ENCODE measurements around the gene JKAMP. TPM values are rescaled to one million over a fixed set of nuclear protein-coding genes. Genes with fewer than 3 reads are reported as not detected.

The JKAMP gene
- total and polyA plus RNA-seq, 8 donors: 11.7 to 120 (median 42.9) TPM

- TF ChIP-seq POLR2AphosphoS5 (IDR thresholded peaks at IDR 0.05): peak in 1 of 3 donors; percentile 25
- no peak for TF ChIP-seq POLR2A (IDR thresholded peaks at IDR 0.05)
- 40 to 65% (median 50%) methylated on average over 2 of the region's 2 CpGs for WGBS, 5 donors
- Histone ChIP-seq H3K27me3 (no peaks in the 10 kb centered on the region), H3K27ac (no peak overlapping the region), H3K4me1 (no peaks in the 10 kb centered on the region), H3K4me3 (no peak overlapping the region), H3K36me3 (peaks cover 0 to 11% (median 9%) of the 10 kb centered on the region in 4 donors), H3K9me3 (no peaks in the 10 kb centered on the region)
- intact Hi-C loops (cut with DNase I; ENCODE audit: low total_unique reads): no loop called here
- DNase-seq: no peak
Measured at GRCh38 chr14:59454139-59454538, 30.2 kb upstream of the JKAMP start.

DNA sequence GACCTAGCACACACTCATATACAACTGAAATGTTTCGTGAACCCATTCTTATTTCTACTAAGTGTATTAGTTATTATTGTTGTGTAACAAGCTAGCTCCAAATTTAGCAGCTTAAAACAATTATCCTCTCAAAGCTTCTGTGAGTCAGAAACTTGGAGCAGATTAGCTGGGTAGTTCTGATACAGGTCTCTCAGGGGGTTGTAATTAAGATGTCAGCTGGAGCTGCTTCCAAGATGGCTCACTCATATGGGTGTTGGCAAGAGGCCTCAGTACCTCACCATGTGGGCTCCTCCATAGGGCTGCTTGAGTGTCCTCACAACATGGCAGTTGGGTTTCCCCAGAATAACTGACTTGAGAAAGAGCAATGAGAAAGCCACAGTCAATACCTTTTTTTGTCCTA lies 28.9 kb upstream of the JKAMP start:
- 92 to 97% (median 96%) methylated on average over 1 of the region's 1 CpG for WGBS, 5 donors
- no peaks in the 10 kb centered on the region for H3K9me3 ChIP-seq
- DNase-seq: no peak
- no peaks in the 10 kb centered on the region for H3K27me3 ChIP-seq
- no peaks in the 10 kb centered on the region for H3K4me1 ChIP-seq
- TF ChIP-seq POLR2A (IDR thresholded peaks at IDR 0.05) (no peak), EP300 (IDR thresholded peaks at IDR 0.05) (no peak), POLR2AphosphoS5 (IDR thresholded peaks at IDR 0.05) (no peak), CTCF (IDR thresholded peaks at IDR 0.05) (no peak)
- intact Hi-C loops (cut with DNase I; ENCODE audit: low total_unique reads): no loop called here
- no peak overlapping the region for H3K4me3 ChIP-seq
- no peak overlapping the region for H3K27ac ChIP-seq
- peaks cover 0 to 11% (median 9%) of the 10 kb centered on the region in 4 donors for H3K36me3 ChIP-seq

GRCh38 chr14:59458486-59458885 lies 25.8 kb upstream of the JKAMP start:
- H3K27me3 ChIP-seq: no peaks in the 10 kb centered on the region
- no peak overlapping the region for H3K4me3 ChIP-seq
- no peak for DNase-seq
- 93 to 100% (median 95%) methylated on average over 2 of the region's 2 CpGs for WGBS, 5 donors
- no peak overlapping the region for H3K27ac ChIP-seq
- intact Hi-C loops (cut with DNase I; ENCODE audit: low total_unique reads): no loop called here
- H3K9me3 ChIP-seq: no peaks in the 10 kb centered on the region
- TF ChIP-seq CTCF (IDR thresholded peaks at IDR 0.05) (no peak), POLR2A (IDR thresholded peaks at IDR 0.05) (no peak), POLR2AphosphoS5 (IDR thresholded peaks at IDR 0.05) (no peak), EP300 (IDR thresholded peaks at IDR 0.05) (no peak)
- H3K4me1 ChIP-seq: peaks cover 0 to 2% (median under 1%) of the 10 kb centered on the region in 4 donors
- H3K36me3 ChIP-seq: peaks cover 0 to 11% (median 9%) of the 10 kb centered on the region in 4 donors

- H3K4me3 ChIP-seq: no peak overlapping the region
- WGBS, 5 donors: 85 to 100% (median 92%) methylated on average over 1 of the region's 1 CpG
- H3K36me3 ChIP-seq: peaks cover 0 to 10% (median 6%) of the 10 kb centered on the region in 4 donors
- H3K4me1 ChIP-seq: peaks cover 7 to 16% (median 13%) of the 10 kb centered on the region in 4 donors
- TF ChIP-seq POLR2A (IDR thresholded peaks at IDR 0.05) (no peak), EP300 (IDR thresholded peaks at IDR 0.05) (no peak), POLR2AphosphoS5 (IDR thresholded peaks at IDR 0.05) (no peak), CTCF (IDR thresholded peaks at IDR 0.05) (no peak)
- H3K27ac ChIP-seq: no peak overlapping the region
- DNase-seq: no peak
- peaks cover 0 to 12% (median 9%) of the 10 kb centered on the region in 3 donors for H3K27me3 ChIP-seq
- no peaks in the 10 kb centered on the region for H3K9me3 ChIP-seq
- intact Hi-C loops (cut with DNase I; ENCODE audit: low total_unique reads): no loop called here
Measured at GRCh38 chr14:59460378-59460777, 23.9 kb upstream of the JKAMP start.

GRCh38 chr14:59461891-59462290 lies 22.4 kb upstream of the JKAMP start:
- no peaks in the 10 kb centered on the region for H3K9me3 ChIP-seq
- H3K27me3 ChIP-seq: peaks cover 0 to 12% (median 9%) of the 10 kb centered on the region in 3 donors
- H3K4me1 ChIP-seq: peaks cover 7 to 20% (median 14%) of the 10 kb centered on the region in 4 donors
- no peak for DNase-seq
- intact Hi-C loops (cut with DNase I; ENCODE audit: low total_unique reads): no loop called here
- H3K4me3 ChIP-seq: no peak overlapping the region
- 89 to 100% (median 91%) methylated on average over 1 of the region's 1 CpG for WGBS, 5 donors
- no peak for TF ChIP-seq POLR2AphosphoS5 (IDR thresholded peaks at IDR 0.05)
- H3K27ac ChIP-seq: no peak overlapping the region
- H3K36me3 ChIP-seq: no peaks in the 10 kb centered on the region

Data from stomach (tissue), 9 donors.